ENCODE results near the gene ZNF484. TPM values are rescaled to one million over a fixed set of nuclear protein-coding genes. Genes with fewer than 3 reads are reported as not detected.
"Not testable (repeated sequence)": the region's sequence is repeated elsewhere in the genome, so short reads cannot be mapped to it uniquely, and the experiment has no call there.

The ZNF484 gene
- polyA plus RNA-seq, 1 donor from 2014 or later: 26.0 TPM

GRCh38 chr9:92809629-92810326, 68.1 kb downstream of the ZNF484 start:
- H3K9me2 ChIP-seq (ENCODE audit: insufficient read depth, low read length); H2AFZ ChIP-seq (ENCODE audit: low read depth, low read length); H3K79me2 ChIP-seq (replicated peaks; ENCODE audit: insufficient read depth, low read length); H3K27ac ChIP-seq (ENCODE audit: low read length); H4K20me1 ChIP-seq (ENCODE audit: insufficient read depth); H3K9me3 ChIP-seq (ENCODE audit: low read length); H3K4me2 ChIP-seq (ENCODE audit: low read length); H3F3A ChIP-seq (ENCODE audit: insufficient read depth, low read length, poor library complexity, severe bottlenecking); H3K36me3 ChIP-seq (ENCODE audit: insufficient read depth, low read length): not testable (repeated sequence)
- peak overlapping the region; percentile 31 for H3K9ac ChIP-seq (ENCODE audit: low read length)
- peaks cover 98% of the 10 kb centered on the region for H3K27me3 ChIP-seq (ENCODE audit: insufficient read depth, low read depth, low read length)
- H3K4me3 ChIP-seq (ENCODE audit: low read length): peak overlapping the region; percentile 71

DNA sequence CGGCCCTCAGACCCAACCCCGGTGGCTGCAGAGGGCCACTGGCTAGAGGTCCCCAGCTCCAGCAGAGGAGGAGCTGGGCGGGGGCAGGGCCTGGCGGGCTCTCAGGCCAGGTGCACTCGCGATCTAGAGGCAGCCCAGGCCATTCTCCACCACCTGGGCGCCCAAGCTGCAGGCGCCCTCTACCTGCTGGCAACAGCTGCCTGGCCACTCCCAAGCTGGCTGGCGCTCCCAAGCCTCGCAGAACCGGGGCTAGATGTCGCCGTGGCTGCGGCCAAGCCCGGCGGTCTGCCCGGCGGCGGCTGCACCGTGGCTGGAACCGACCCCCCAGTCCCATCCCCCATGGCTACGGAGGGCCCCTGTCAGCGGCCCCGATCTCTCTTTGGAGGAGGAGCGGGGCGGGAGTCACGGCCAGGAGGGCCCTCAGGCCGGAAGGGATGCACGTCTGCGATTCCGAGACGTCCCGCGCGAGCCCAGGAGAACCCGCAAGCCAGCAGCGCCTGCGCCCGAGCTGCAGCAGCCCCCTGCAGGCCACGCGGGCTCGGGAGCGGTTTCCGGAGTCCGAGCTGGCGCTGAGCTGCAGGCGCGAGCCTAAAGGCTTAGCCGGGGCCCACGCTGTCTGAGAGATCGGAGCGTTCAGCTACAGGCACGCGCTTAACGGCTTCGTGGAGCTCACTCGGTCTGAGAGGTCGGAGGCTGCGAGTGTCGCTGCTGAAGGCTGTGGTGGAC, 68.9 kb downstream of the ZNF484 start:
- TF ChIP-seq TAF1 (IDR thresholded peaks at IDR 0.05; ENCODE audit: low read depth) (no peak), CTCF (IDR thresholded peaks at IDR 0.05; ENCODE audit: poor library complexity, severe bottlenecking) (peak; percentile 50), SMC3 (conservative IDR thresholded peaks at IDR 0.05; ENCODE audit: poor library complexity) (no peak), EP300 (conservative IDR thresholded peaks at IDR 0.05; ENCODE audit: poor library complexity, severe bottlenecking) (no peak), RAD21 (conservative IDR thresholded peaks at IDR 0.05) (peak; percentile 17), MXI1 (conservative IDR thresholded peaks at IDR 0.05; ENCODE audit: poor library complexity, severe bottlenecking) (no peak), POLR2AphosphoS5 (IDR thresholded peaks at IDR 0.05) (peak; percentile 55)
- H3K9me3 ChIP-seq (ENCODE audit: low read length): no peaks in the 10 kb centered on the region
- H3F3A ChIP-seq (ENCODE audit: insufficient read depth, low read length, poor library complexity, severe bottlenecking): no peaks in the 10 kb centered on the region
- H3K36me3 ChIP-seq (ENCODE audit: insufficient read depth, low read length): no peaks in the 10 kb centered on the region
- peak overlapping the region; percentile 71 for H3K4me3 ChIP-seq (ENCODE audit: low read length)
- H2AFZ ChIP-seq (ENCODE audit: low read depth, low read length): peak overlapping the region; percentile 8
- no peak overlapping the region for H3K27ac ChIP-seq (ENCODE audit: low read length)
- H3K9ac ChIP-seq (ENCODE audit: low read length): peak overlapping the region; percentile 31
- no peaks in the 10 kb centered on the region for H4K20me1 ChIP-seq (ENCODE audit: insufficient read depth)
- H3K4me2 ChIP-seq (ENCODE audit: low read length): peak overlapping the region; percentile 84
- no peaks in the 10 kb centered on the region for H3K9me2 ChIP-seq (ENCODE audit: insufficient read depth, low read length)
- H3K27me3 ChIP-seq (ENCODE audit: insufficient read depth, low read depth, low read length): peaks cover 93% of the 10 kb centered on the region
- no peaks in the 10 kb centered on the region for H3K79me2 ChIP-seq (replicated peaks; ENCODE audit: insufficient read depth, low read length)

GRCh38 chr9:92807757-92808725, 69.8 kb downstream of the ZNF484 start:
- peak overlapping the region; percentile 71 for H3K4me3 ChIP-seq (ENCODE audit: low read length)
- no peak overlapping the region for H3K4me2 ChIP-seq (ENCODE audit: low read length)
- H3K27ac ChIP-seq (ENCODE audit: low read length): no peak overlapping the region
- no peaks in the 10 kb centered on the region for H3K9me3 ChIP-seq (ENCODE audit: low read length)
- no peaks in the 10 kb centered on the region for H3F3A ChIP-seq (ENCODE audit: insufficient read depth, low read length, poor library complexity, severe bottlenecking)
- no peaks in the 10 kb centered on the region for H3K79me2 ChIP-seq (replicated peaks; ENCODE audit: insufficient read depth, low read length)
- no peaks in the 10 kb centered on the region for H3K36me3 ChIP-seq (ENCODE audit: insufficient read depth, low read length)
- H4K20me1 ChIP-seq (ENCODE audit: insufficient read depth): no peaks in the 10 kb centered on the region
- H3K27me3 ChIP-seq (ENCODE audit: insufficient read depth, low read depth, low read length): peaks cover 84% of the 10 kb centered on the region
- no peak overlapping the region for H3K9ac ChIP-seq (ENCODE audit: low read length)
- no peak overlapping the region for H2AFZ ChIP-seq (ENCODE audit: low read depth, low read length)
- TF ChIP-seq TAF1 (IDR thresholded peaks at IDR 0.05; ENCODE audit: low read depth) (no peak), EZH2 (IDR thresholded peaks at IDR 0.05; ENCODE audit: borderline replicate concordance, insufficient read depth, low read length, poor library complexity, severe bottlenecking) (peak; percentile 44), RAD21 (conservative IDR thresholded peaks at IDR 0.05) (no peak), EP300 (conservative IDR thresholded peaks at IDR 0.05; ENCODE audit: poor library complexity, severe bottlenecking) (no peak)
- no peaks in the 10 kb centered on the region for H3K9me2 ChIP-seq (ENCODE audit: insufficient read depth, low read length)
